Lower leg skin (tissue), 3 donors: ENCODE measurements around the gene AK2.

Experiments
- CTCF ChIP-seq, 3 donors: fragments of 450-650 bp; IDR thresholded peaks; one replicate each; pipeline ENCODE4 v1.5.1; 2016; ENCODE audit warnings: antibody characterized with exemption in 3 of 3, mild to moderate bottlenecking in 3 of 3, moderate library complexity in 2 of 3
- POLR2A ChIP-seq, 2 donors: fragments of 450-650 bp; IDR thresholded peaks; one replicate each; pipeline ENCODE4 v1.6.1; 2016 to 2017; ENCODE audit warnings: antibody characterized with exemption in 2 of 2, mild to moderate bottlenecking in 1 of 2, moderate library complexity in 1 of 2

- no peak for TF ChIP-seq CTCF (IDR thresholded peaks at IDR 0.05)
- no peak for TF ChIP-seq POLR2A (IDR thresholded peaks at IDR 0.05)
Measured at GRCh38 chr1:33074193-33074945, 37.7 kb upstream of the AK2 start.
